G401.6 (cell line): ENCODE measurements around the gene SEPTIN5.

Experiments
- FAIRE-seq: peaks from 2 replicates; lab custom pipeline; 2012; peaks lifted over from hg19 to GRCh38; lab: Jason Lieb, UNC

SEPTIN5 gene

GRCh38 chr22:19705181-19705934 is 8.9 kb upstream of the SEPTIN5 start:
- no peak for FAIRE-seq

- no peak for FAIRE-seq
These were observed 7.6 kb upstream of the SEPTIN5 start for GRCh38 chr22:19706661-19707151.

- no peak for FAIRE-seq
These were observed 6.7 kb upstream of the SEPTIN5 start for GRCh38 chr22:19707347-19708290.

GRCh38 chr22:19708321-19709011 is 5.8 kb upstream of the SEPTIN5 start:
- FAIRE-seq: no peak

GRCh38 chr22:19709063-19709769 is 5.1 kb upstream of the SEPTIN5 start:
- FAIRE-seq: no peak

GRCh38 chr22:19710020-19710768 is 4.1 kb upstream of the SEPTIN5 start:
- FAIRE-seq: no peak

GRCh38 chr22:19710769-19711106 is 3.6 kb upstream of the SEPTIN5 start:
- no peak for FAIRE-seq

- no peak for FAIRE-seq
These were observed 1.1 kb upstream of the SEPTIN5 start for GRCh38 chr22:19713245-19713644.

- FAIRE-seq: no peak
These were observed 522 bp upstream of the SEPTIN5 start for GRCh38 chr22:19713650-19714311.

- FAIRE-seq: no peak
These were observed 1.1 kb downstream of the SEPTIN5 start for GRCh38 chr22:19715188-19715930.

- FAIRE-seq: no peak
These were observed 1.9 kb downstream of the SEPTIN5 start for GRCh38 chr22:19716041-19716828.

- FAIRE-seq: no peak
These were observed 2.5 kb downstream of the SEPTIN5 start for GRCh38 chr22:19716829-19717105.

- no peak for FAIRE-seq
These were observed 2.9 kb downstream of the SEPTIN5 start for GRCh38 chr22:19717181-19717580.

GRCh38 chr22:19717691-19718455 is 3.6 kb downstream of the SEPTIN5 start:
- no peak for FAIRE-seq

GRCh38 chr22:19718456-19719049 is 4.2 kb downstream of the SEPTIN5 start:
- FAIRE-seq: no peak

- no peak for FAIRE-seq
These were observed 4.8 kb downstream of the SEPTIN5 start for GRCh38 chr22:19719050-19719482.

GRCh38 chr22:19719488-19720021 is 5.3 kb downstream of the SEPTIN5 start:
- FAIRE-seq: no peak
